GM13976 (cell line): Measurements from ENCODE around the gene MRFAP1.

Source experiments
- DNase-seq: peaks from one replicate; pipeline ENCODE4 v3.0.0; 2012; ENCODE audit warnings: low spot score
- CTCF ChIP-seq: IDR thresholded peaks from 2 replicates; pipeline ENCODE4 v1.5.1; 2012; ENCODE audit warnings: borderline replicate concordance, mild to moderate bottlenecking; ENCODE audit not compliant: insufficient read depth; ENCODE audit errors: extremely low read depth, missing control alignments, control extremely low read depth
- in situ Hi-C: fragments of 300-500 bp; cut with MboI; formaldehyde crosslinking; loops from one replicate; pipeline ENCODE4 v1.12.0; 2022; ENCODE audit warnings: low sequenced_read_pairs, mixed read lengths, inconsistent platforms; ENCODE audit not compliant: unreplicated experiment

Gene MRFAP1

GRCh38 chr4:6603128-6603527, 37.4 kb upstream of the MRFAP1 start:
- in situ Hi-C loops = no loop called here
- no peak for TF ChIP-seq CTCF
- no peak for DNase-seq

GRCh38 chr4:6605114-6605513, 35.4 kb upstream of the MRFAP1 start:
- no peak for TF ChIP-seq CTCF
- in situ Hi-C loops = no loop called here
- no peak for DNase-seq

GRCh38 chr4:6605605-6606004, 34.9 kb upstream of the MRFAP1 start:
- no peak for TF ChIP-seq CTCF
- DNase-seq = no peak
- in situ Hi-C loops = no loop called here

- no peak for TF ChIP-seq CTCF
- in situ Hi-C loops = no loop called here
- no peak for DNase-seq
Observed at GRCh38 chr4:6606465-6607235, 33.8 kb upstream of the MRFAP1 start.

- DNase-seq = no peak
- in situ Hi-C loops = no loop called here
- no peak for TF ChIP-seq CTCF
Observed at GRCh38 chr4:6607368-6608055, 33.0 kb upstream of the MRFAP1 start.

- in situ Hi-C loops = no loop called here
Observed at GRCh38 chr4:6608758-6609414, 31.6 kb upstream of the MRFAP1 start.

More at GRCh38 chr4:6608758-6609414, 31.6 kb upstream of the MRFAP1 start:
- no peak for DNase-seq
- TF ChIP-seq CTCF = no peak
